ENCODE measurements around the gene RRP36. TPM values are rescaled to one million over a fixed set of nuclear protein-coding genes. Genes with fewer than 3 reads are reported as not detected.

The RRP36 gene
- total RNA-seq, 4 donors from 2014 or later, result 52.8 to 62.5 (median 59.8) TPM

- Histone ChIP-seq H3K36me3 (peaks cover 2 to 98% of the 10 kb centered on the region in 2 donors), H3K4me1 (peaks cover 0 to 13% (median 0%) of the 10 kb centered on the region in 3 donors), H3K9me3 (no peaks in the 10 kb centered on the region), H3K27ac (no peak overlapping the region), H3K27me3 (no peaks in the 10 kb centered on the region), H3K4me3 (no peak overlapping the region)
- ATAC-seq, result no peak
- no peak for TF ChIP-seq POLR2A (IDR thresholded peaks at IDR 0.05)
- no peak for TF ChIP-seq POLR2AphosphoS5 (IDR thresholded peaks at IDR 0.05)
- no peak for TF ChIP-seq EP300 (IDR thresholded peaks at IDR 0.05)
- TF ChIP-seq CTCF (IDR thresholded peaks at IDR 0.05), result no peak
- 67% methylated on average over 1 of the region's 2 CpGs; no CpG with 5 or more reads in 1 of the 2 donors for WGBS, 2 donors (ENCODE audit: low coverage in 1 of 2)
Measured at GRCh38 chr6:43034190-43034525, 12.7 kb downstream of the RRP36 start.

GRCh38 chr6:43035495-43036194 lies 14.2 kb downstream of the RRP36 start:
- no peak for TF ChIP-seq EP300 (IDR thresholded peaks at IDR 0.05)
- TF ChIP-seq POLR2A (IDR thresholded peaks at IDR 0.05), result no peak
- no peak for TF ChIP-seq CTCF (IDR thresholded peaks at IDR 0.05)
- TF ChIP-seq POLR2AphosphoS5 (IDR thresholded peaks at IDR 0.05), result no peak
- Histone ChIP-seq H3K4me1 (peaks cover 0 to 13% (median 0%) of the 10 kb centered on the region in 3 donors), H3K4me3 (no peak overlapping the region), H3K9me3 (no peaks in the 10 kb centered on the region), H3K36me3 (peaks cover 0 to 97% of the 10 kb centered on the region in 2 donors), H3K27ac (peak overlapping the region in 2 of 4 donors; percentile 2 to 40), H3K27me3 (no peaks in the 10 kb centered on the region)
- no peak for ATAC-seq
- WGBS, 2 donors (ENCODE audit: low coverage in 1 of 2), result 15 to 100% methylated on average over 1 to 2 of the region's 4 CpGs

GRCh38 chr6:43036712-43037111 lies 15.3 kb downstream of the RRP36 start:
- peaks cover 0 to 96% of the 10 kb centered on the region in 2 donors for H3K36me3 ChIP-seq
- H3K4me1 ChIP-seq, result peaks cover 0 to 13% (median 0%) of the 10 kb centered on the region in 3 donors
- no peaks in the 10 kb centered on the region for H3K27me3 ChIP-seq
- no peak overlapping the region for H3K4me3 ChIP-seq
- no peak overlapping the region for H3K27ac ChIP-seq
- TF ChIP-seq CTCF (IDR thresholded peaks at IDR 0.05), result no peak
- WGBS, 2 donors (ENCODE audit: low coverage in 1 of 2), result 85 to 94% methylated on average over 3 to 4 of the region's 9 CpGs
- no peak for ATAC-seq
- no peaks in the 10 kb centered on the region for H3K9me3 ChIP-seq

GRCh38 chr6:43037197-43037596 lies 15.8 kb downstream of the RRP36 start:
- no peak overlapping the region for H3K27ac ChIP-seq
- H3K4me3 ChIP-seq, result no peak overlapping the region
- no peak for ATAC-seq
- TF ChIP-seq POLR2A (IDR thresholded peaks at IDR 0.05) (no peak), CTCF (IDR thresholded peaks at IDR 0.05) (no peak), EP300 (IDR thresholded peaks at IDR 0.05) (no peak), POLR2AphosphoS5 (IDR thresholded peaks at IDR 0.05) (no peak)
- H3K4me1 ChIP-seq, result peaks cover 0 to 13% (median 0%) of the 10 kb centered on the region in 3 donors
- H3K36me3 ChIP-seq, result peaks cover 0 to 94% of the 10 kb centered on the region in 2 donors
- 63 to 84% methylated on average over 3 to 4 of the region's 5 CpGs for WGBS, 2 donors (ENCODE audit: low coverage in 1 of 2)
- no peaks in the 10 kb centered on the region for H3K9me3 ChIP-seq
- H3K27me3 ChIP-seq, result no peaks in the 10 kb centered on the region

- TF ChIP-seq CTCF (IDR thresholded peaks at IDR 0.05), result no peak
- no peak for TF ChIP-seq POLR2A (IDR thresholded peaks at IDR 0.05)
- no peak for TF ChIP-seq POLR2AphosphoS5 (IDR thresholded peaks at IDR 0.05)
- no peak for TF ChIP-seq EP300 (IDR thresholded peaks at IDR 0.05)
- peaks cover 0 to 94% of the 10 kb centered on the region in 2 donors for H3K36me3 ChIP-seq
- H3K27me3 ChIP-seq, result no peaks in the 10 kb centered on the region
- no peak overlapping the region for H3K27ac ChIP-seq
- peaks cover 0 to 13% (median 0%) of the 10 kb centered on the region in 3 donors for H3K4me1 ChIP-seq
- no peak overlapping the region for H3K4me3 ChIP-seq
- ATAC-seq, result no peak
- H3K9me3 ChIP-seq, result no peaks in the 10 kb centered on the region
- WGBS, 2 donors (ENCODE audit: low coverage in 1 of 2), result 94% methylated on average over 2 of the region's 9 CpGs; no CpG with 5 or more reads in 1 of the 2 donors
Measured at GRCh38 chr6:43037706-43038105, 16.3 kb downstream of the RRP36 start.
